ENCODE measurements around the gene SSC5D.
A peak's percentile ranks its signal among the peaks of the same experiment; 100 is the strongest.

The SSC5D gene

DNA sequence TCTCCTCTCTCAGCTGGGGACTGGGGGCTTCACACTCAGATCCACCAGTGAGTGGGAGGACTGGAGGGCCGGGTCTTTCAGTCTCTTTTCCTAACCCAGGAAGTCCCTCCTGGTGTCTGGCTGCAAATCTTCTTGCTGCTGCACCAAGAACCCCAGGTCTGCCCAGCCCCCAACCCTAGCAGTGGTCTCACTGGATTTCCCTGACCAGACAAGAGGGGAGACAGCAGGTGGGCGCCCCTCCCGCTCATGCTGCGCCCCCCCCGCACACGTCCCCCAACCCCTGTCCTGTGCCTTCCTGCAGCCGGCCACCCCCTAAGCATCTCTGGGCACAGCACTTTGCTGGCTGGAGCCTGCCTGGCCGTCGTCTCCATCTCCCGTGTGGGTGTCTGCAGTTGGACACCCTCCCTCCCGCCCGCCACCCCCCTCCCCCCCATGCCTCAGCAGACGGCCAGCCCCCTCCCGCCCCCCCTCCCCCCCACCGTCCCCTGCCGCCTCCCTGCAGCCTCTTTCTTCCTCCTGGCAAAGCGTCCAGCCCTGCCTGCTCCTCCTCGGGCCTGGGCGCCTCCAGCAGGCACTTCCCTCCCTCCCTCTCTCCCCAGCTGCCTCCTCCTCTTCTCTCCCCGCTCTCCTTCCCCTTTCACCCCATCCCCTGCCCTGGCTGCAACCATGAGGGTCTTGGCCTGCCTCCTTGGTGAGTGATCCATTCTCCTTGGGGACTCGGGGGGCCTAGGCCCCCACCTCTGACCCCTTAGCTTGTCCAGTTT, at the start of gene SSC5D:
TSS of gene SSC5D (plus strand) at position 513 of the 764 bp plus-strand sequence. CDS start at position 667, 154 bp downstream.
- Histone ChIP-seq H3K36me3 (peaks cover 7% of the 10 kb centered on the region), H3K4me3 (ENCODE audit: low read depth, low read length) (no peak within 1 kb of the TSS; the same call in 1 of the 2 replicates), H3K27ac (peak within 1 kb of the TSS; percentile 57)

DNA sequence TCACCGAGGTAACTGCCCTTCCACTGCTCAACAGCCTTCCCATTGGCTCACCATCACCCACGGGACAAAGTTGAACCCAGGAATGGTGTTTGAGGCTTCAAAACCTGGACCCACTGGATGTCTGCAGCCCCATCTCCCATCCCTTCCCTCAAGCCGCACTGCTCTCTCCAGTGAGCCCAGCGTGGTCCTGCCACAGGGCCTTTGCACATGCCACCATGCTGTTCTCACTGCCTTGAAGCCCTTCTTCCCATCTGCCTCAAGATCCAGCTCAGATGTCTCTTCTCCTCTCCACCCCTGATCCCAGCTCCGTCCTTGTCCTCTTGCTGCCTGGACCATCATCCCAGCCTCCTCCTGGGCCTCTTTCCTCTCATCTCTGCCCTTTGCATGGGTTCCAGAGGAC, 49.2 kb upstream of the SSC5D start:
- Histone ChIP-seq H3K27ac (no peak overlapping the region), H3K4me3 (ENCODE audit: low read depth, low read length) (no peak overlapping the region), H3K9me3 (ENCODE audit: severe bottlenecking) (no peaks in the 10 kb centered on the region), H3K36me3 (no peaks in the 10 kb centered on the region), H3K27me3 (ENCODE audit: insufficient read depth, low read depth, severe bottlenecking) (peaks cover 10% of the 10 kb centered on the region)
- TF ChIP-seq, protein P1, sequence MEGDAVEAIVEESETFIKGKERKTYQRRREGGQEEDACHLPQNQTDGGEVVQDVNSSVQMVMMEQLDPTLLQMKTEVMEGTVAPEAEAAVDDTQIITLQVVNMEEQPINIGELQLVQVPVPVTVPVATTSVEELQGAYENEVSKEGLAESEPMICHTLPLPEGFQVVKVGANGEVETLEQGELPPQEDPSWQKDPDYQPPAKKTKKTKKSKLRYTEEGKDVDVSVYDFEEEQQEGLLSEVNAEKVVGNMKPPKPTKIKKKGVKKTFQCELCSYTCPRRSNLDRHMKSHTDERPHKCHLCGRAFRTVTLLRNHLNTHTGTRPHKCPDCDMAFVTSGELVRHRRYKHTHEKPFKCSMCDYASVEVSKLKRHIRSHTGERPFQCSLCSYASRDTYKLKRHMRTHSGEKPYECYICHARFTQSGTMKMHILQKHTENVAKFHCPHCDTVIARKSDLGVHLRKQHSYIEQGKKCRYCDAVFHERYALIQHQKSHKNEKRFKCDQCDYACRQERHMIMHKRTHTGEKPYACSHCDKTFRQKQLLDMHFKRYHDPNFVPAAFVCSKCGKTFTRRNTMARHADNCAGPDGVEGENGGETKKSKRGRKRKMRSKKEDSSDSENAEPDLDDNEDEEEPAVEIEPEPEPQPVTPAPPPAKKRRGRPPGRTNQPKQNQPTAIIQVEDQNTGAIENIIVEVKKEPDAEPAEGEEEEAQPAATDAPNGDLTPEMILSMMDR (IDR thresholded peaks at IDR 0.05; ENCODE audit: low read depth, low read length) = no peak
- no peak for DNase-seq

More for the DNA sequence above, at the start of gene SSC5D:
- Histone ChIP-seq H3K9me3 (ENCODE audit: severe bottlenecking) (no peaks in the 10 kb centered on the region), H3K27me3 (ENCODE audit: insufficient read depth, low read depth, severe bottlenecking) (no peaks in the 10 kb centered on the region)
- TF ChIP-seq, protein P1 (IDR thresholded peaks at IDR 0.05; ENCODE audit: low read depth, low read length) = no peak
- DNase-seq = peak; percentile 35

DNA sequence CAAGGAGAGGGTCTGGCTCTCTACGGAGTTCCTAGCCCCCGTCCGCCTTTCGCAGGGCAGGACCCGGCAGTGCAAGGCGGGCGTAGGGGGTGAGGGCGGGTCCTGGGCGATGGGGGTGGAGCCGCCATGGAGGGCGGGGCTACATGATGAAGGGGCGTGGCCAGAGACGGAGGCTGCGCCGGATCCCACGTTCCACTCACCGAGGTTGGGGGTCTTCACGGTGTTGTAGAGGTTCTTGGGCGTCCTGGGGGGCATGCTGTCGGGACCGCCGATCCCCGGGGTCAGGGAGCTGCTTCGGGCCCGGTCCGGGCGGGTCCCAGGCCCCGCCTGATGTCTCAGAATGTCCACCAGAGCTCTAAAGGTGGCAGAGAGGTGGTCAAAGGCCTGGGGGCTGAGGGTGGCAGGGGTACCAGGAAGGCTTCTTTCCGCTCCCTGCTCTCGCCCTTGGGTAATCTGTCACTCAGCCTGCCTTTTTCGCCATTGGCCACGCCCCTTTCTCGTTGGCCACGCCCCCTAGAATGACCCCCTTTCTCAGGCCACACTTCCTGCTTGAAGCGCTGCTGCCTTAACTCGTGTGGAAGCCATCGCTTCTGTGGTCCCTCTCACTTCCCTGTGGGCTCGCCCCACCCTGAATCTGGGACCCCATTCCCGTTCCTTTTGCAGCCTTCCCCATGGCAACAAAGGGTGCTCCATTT, 47.7 kb upstream of the SSC5D start:
- Histone ChIP-seq H3K9me3 (ENCODE audit: severe bottlenecking) (no peaks in the 10 kb centered on the region), H3K27ac (no peak overlapping the region), H3K27me3 (ENCODE audit: insufficient read depth, low read depth, severe bottlenecking) (peaks cover 12% of the 10 kb centered on the region), H3K36me3 (no peaks in the 10 kb centered on the region), H3K4me3 (ENCODE audit: low read depth, low read length) (peak overlapping the region; percentile 35)
- DNase-seq = peak; percentile 63
- TF ChIP-seq, protein P1 (IDR thresholded peaks at IDR 0.05; ENCODE audit: low read depth, low read length) = no peak

DNA sequence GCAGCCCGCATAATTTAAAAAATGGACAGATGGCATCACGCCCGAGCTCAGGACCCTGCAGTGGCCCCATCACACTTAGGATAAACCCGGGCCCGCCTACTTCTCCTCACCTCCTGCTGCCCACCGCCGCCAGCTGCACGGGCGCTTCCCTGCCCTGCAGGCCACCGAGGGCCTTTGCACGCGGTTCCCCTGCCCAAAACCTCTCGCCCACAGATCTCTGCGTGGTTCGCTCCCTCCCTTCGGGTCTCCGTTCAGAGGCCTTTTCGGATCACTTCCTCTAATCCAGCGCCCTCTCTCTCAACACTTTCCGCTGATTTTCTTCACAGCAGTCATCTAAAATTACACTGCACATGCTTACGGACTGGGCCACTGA, 46.9 kb upstream of the SSC5D start:
- H3K9me3 ChIP-seq (ENCODE audit: severe bottlenecking) = no peaks in the 10 kb centered on the region
- peak overlapping the region; percentile 35 for H3K4me3 ChIP-seq (ENCODE audit: low read depth, low read length)
- H3K36me3 ChIP-seq = no peaks in the 10 kb centered on the region
- peaks cover 12% of the 10 kb centered on the region for H3K27me3 ChIP-seq (ENCODE audit: insufficient read depth, low read depth, severe bottlenecking)
- peak; percentile 53 for DNase-seq
- TF ChIP-seq, protein P1 (IDR thresholded peaks at IDR 0.05; ENCODE audit: low read depth, low read length) = no peak
- no peak overlapping the region for H3K27ac ChIP-seq

DNA sequence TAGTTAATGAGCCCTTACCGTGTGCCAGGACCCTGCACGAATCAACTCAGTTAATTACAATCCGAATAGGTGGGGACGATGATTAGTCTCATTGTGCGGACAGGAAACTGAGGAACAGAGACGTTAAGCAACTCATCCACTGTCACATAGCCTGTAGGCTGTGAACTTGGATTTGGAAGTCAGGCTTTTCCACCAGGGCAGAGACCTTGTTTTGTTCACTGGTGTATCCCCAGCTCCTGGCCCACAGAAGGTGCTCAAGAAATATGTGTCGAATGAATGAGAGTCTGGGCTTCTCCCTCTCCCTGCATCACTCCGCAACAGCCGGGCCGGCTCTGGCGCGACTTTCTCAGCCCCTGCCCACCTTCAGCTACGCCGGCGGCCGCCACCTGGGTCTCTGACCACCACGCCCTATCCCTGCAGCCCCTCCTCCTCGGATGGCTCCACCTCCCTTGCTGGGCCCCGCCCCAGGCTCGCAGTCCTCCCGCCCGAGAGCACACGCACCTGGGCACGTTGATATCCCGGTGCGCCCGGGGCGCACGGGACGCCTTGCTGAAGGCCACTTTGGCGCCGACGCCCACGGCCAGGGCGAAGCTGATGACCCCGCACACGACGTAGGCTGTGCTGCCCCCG, 46.4 kb upstream of the SSC5D start:
- TF ChIP-seq, protein P1 (IDR thresholded peaks at IDR 0.05; ENCODE audit: low read depth, low read length) = no peak
- Histone ChIP-seq H3K36me3 (no peaks in the 10 kb centered on the region), H3K27ac (no peak overlapping the region), H3K4me3 (ENCODE audit: low read depth, low read length) (peak overlapping the region; percentile 35), H3K9me3 (ENCODE audit: severe bottlenecking) (no peaks in the 10 kb centered on the region), H3K27me3 (ENCODE audit: insufficient read depth, low read depth, severe bottlenecking) (peaks cover 12% of the 10 kb centered on the region)
- peak; percentile 79 for DNase-seq
